ENCODE results near the gene PDE4B. TPM values are rescaled to one million over a fixed set of nuclear protein-coding genes. Genes with fewer than 3 reads are reported as not detected.

The PDE4B gene
- polyA plus RNA-seq, 1 donor (not counting 4 experiments of a cell fraction or from before 2014, with no cell fraction given) = 0.29 TPM

GRCh38 chr1:66313429-66313828, 520.7 kb downstream of the PDE4B start:
- Histone ChIP-seq H3K27me3 (ENCODE audit: control insufficient read depth, extremely low read depth, insufficient read depth, low read length) (no peaks in the 10 kb centered on the region), H2AFZ (ENCODE audit: control insufficient read depth, low read length) (no peak overlapping the region), H3K4me2 (ENCODE audit: control insufficient read depth, extremely low read depth, insufficient read depth, low read depth, low read length) (no peak overlapping the region), H3K36me3 (ENCODE audit: control insufficient read depth in 2 of 2, extremely low read depth in 1 of 2, insufficient read depth in 2 of 2, low read length in 2 of 2) (no peaks in the 10 kb centered on the region), H4K20me1 (ENCODE audit: control insufficient read depth, extremely low read depth, insufficient read depth, low read length) (no peaks in the 10 kb centered on the region), H3K27ac (ENCODE audit: control insufficient read depth, insufficient read depth, low read length) (no peak overlapping the region), H3K79me2 (ENCODE audit: control insufficient read depth, insufficient read depth, low read length) (no peaks in the 10 kb centered on the region), H3K4me3 (ENCODE audit: control insufficient read depth in 2 of 3, extremely low read depth in 1 of 3, insufficient read depth in 2 of 3, low read depth in 1 of 3, low read length in 3 of 3) (no peak overlapping the region), H3K9me1 (ENCODE audit: control insufficient read depth, extremely low read depth, insufficient read depth, low read length) (no peaks in the 10 kb centered on the region), H3K9ac (ENCODE audit: control insufficient read depth, extremely low read depth, insufficient read depth, low read length) (no peak overlapping the region), H3K4me1 (ENCODE audit: control insufficient read depth, extremely low read depth, insufficient read depth, low read length) (peaks cover 9% of the 10 kb centered on the region), H3K9me3 (ENCODE audit: control insufficient read depth, low read depth, low read length) (no peaks in the 10 kb centered on the region)
- DNase-seq (ENCODE audit: low read depth, low spot score) = no peak
- no peak for FAIRE-seq
- no peak for TF ChIP-seq EZH2 (IDR thresholded peaks at IDR 0.05; ENCODE audit: low read length)
- TF ChIP-seq CTCF (optimal IDR thresholded peaks at IDR 0.05 in 1 of 3, IDR thresholded peaks at IDR 0.05 in 1 of 3, conservative IDR thresholded peaks at IDR 0.05 in 1 of 3; ENCODE audit: extremely low read depth in 1 of 3, insufficient read depth in 2 of 3, low read length in 3 of 3) = no peak
- dilution Hi-C loops (cut with MboI; ENCODE audit: extremely low pct_ligation_motif_present, low sequenced_read_pairs) = no loop called here

- dilution Hi-C loops (cut with MboI; ENCODE audit: extremely low pct_ligation_motif_present, low sequenced_read_pairs) = no loop called here
- peak overlapping the region; percentile 12 for H2AFZ ChIP-seq (ENCODE audit: control insufficient read depth, low read length)
- FAIRE-seq (peak; percentile 67), DNase-seq (ENCODE audit: low read depth, low spot score) (peak; percentile 32)
- H3K36me3 ChIP-seq (ENCODE audit: control insufficient read depth in 2 of 2, extremely low read depth in 1 of 2, insufficient read depth in 2 of 2, low read length in 2 of 2) = no peaks in the 10 kb centered on the region
- H4K20me1 ChIP-seq (ENCODE audit: control insufficient read depth, extremely low read depth, insufficient read depth, low read length) = no peaks in the 10 kb centered on the region
- no peaks in the 10 kb centered on the region for H3K79me2 ChIP-seq (ENCODE audit: control insufficient read depth, insufficient read depth, low read length)
- no peaks in the 10 kb centered on the region for H3K27me3 ChIP-seq (ENCODE audit: control insufficient read depth, extremely low read depth, insufficient read depth, low read length)
- H3K9me1 ChIP-seq (ENCODE audit: control insufficient read depth, extremely low read depth, insufficient read depth, low read length) = no peaks in the 10 kb centered on the region
- H3K4me1 ChIP-seq (ENCODE audit: control insufficient read depth, extremely low read depth, insufficient read depth, low read length) = peaks cover 9% of the 10 kb centered on the region
- peak overlapping the region; percentile 16 for H3K4me2 ChIP-seq (ENCODE audit: control insufficient read depth, extremely low read depth, insufficient read depth, low read depth, low read length)
- no peak overlapping the region for H3K4me3 ChIP-seq (ENCODE audit: control insufficient read depth in 2 of 3, extremely low read depth in 1 of 3, insufficient read depth in 2 of 3, low read depth in 1 of 3, low read length in 3 of 3)
- no peak overlapping the region for H3K9ac ChIP-seq (ENCODE audit: control insufficient read depth, extremely low read depth, insufficient read depth, low read length)
- H3K9me3 ChIP-seq (ENCODE audit: control insufficient read depth, low read depth, low read length) = no peaks in the 10 kb centered on the region
- TF ChIP-seq EZH2 (IDR thresholded peaks at IDR 0.05; ENCODE audit: low read length) (no peak), CTCF (optimal IDR thresholded peaks at IDR 0.05 in 1 of 3, IDR thresholded peaks at IDR 0.05 in 1 of 3, conservative IDR thresholded peaks at IDR 0.05 in 1 of 3; ENCODE audit: extremely low read depth in 1 of 3, insufficient read depth in 2 of 3, low read length in 3 of 3) (no peak)
- no peak overlapping the region for H3K27ac ChIP-seq (ENCODE audit: control insufficient read depth, insufficient read depth, low read length)
Measured at GRCh38 chr1:66315671-66316070, 523.0 kb downstream of the PDE4B start.

Measured in keratinocyte (primary cell).